Activated CD8-positive, alpha-beta memory T cell treated with anti-CD3 and anti-CD28 coated beads, Interleukin-2, amount 50 U/mL, for 24 hours (primary cell): ENCODE results near the gene FAM107B.

Experiments used
- DNase-seq: peaks from one replicate; pipeline ENCODE4 v3.0.0-alpha.2; 2020; ENCODE audit errors: extremely low read depth

FAM107B gene

GRCh38 chr10:14535457-14536130 is 239.1 kb downstream of the FAM107B start:
- DNase-seq = no peak

GRCh38 chr10:14534152-14534551 is 240.5 kb downstream of the FAM107B start:
- DNase-seq = no peak

DNA sequence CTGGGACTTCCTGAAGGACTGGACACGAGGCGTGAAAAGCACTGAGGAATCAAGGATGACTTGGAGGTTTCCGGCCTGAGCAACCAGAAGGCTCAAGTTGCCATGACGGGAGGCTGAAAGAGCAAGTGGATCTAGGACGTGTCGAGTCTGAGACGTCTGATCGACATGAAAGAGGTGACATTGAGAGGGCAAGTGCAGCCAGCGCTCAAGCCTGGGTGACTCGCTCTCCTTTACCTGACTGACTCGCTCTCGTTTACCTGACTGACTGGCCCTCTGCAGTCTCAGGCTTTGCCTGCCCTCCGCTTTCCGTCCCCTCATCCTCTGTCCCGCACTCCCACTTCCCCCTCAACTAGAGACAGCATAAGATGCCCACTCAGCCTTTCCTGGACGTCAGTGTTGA is 241.4 kb downstream of the FAM107B start:
- DNase-seq = no peak

DNA sequence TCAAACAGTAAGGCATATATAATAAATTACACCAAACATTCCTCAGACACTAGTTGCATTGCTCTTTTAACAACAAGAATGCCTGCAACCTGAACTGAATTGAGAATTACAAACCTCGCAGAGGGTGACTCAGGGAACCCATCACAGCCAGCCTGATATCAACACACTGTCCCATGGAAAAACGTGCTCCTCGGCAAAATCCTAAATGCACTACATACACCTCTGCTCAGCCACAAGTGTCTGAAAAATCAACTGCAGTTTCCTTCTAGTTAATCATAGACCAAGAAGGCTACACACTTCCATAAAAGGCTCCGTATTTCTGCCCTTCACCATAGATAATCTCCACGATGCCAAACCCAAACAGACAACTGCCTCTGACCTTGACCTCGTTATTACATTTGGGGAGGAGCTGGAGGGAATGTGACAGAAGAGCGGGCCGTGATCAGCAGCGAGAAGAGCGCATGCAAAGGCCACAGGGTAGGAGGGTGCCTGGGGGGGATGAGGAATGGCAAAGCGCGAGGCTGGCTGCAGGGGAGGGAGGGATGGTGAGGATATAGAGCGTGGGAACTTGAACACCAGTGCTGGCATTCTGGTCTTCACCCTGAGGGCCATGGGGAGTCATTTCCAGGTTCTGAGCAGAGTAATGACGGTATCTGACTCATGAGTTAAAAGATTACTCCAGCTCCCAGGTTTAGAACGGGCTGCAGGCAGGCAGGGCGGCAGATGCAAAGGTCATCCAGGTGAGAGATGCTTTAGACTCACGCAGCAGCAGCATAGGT is 242.0 kb downstream of the FAM107B start:
- no peak for DNase-seq

- DNase-seq = no peak
Measured at GRCh38 chr10:14531974-14532373, 242.7 kb downstream of the FAM107B start.

- DNase-seq = no peak
Measured at GRCh38 chr10:14530465-14530864, 244.2 kb downstream of the FAM107B start.

- no peak for DNase-seq
Measured at GRCh38 chr10:14529351-14529750, 245.3 kb downstream of the FAM107B start.

DNA sequence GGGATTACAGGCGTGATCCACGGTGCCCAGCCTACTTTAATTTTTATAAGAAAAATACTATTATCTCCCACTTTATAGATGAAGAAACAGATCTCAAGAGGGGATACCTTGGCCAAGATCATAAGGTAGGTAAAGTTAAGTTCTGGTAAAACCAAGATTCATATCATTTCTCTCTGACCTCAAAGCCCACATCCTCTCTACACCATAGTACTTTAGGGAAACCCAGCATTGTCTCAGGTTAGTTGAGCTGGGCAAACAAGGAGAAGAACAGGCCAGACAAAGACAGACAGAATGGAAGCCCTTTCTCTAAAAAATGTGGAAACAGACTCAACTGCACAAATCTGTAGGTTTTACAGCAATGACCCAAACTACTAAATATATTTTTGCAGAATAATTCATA is 246.2 kb downstream of the FAM107B start:
- no peak for DNase-seq

DNA sequence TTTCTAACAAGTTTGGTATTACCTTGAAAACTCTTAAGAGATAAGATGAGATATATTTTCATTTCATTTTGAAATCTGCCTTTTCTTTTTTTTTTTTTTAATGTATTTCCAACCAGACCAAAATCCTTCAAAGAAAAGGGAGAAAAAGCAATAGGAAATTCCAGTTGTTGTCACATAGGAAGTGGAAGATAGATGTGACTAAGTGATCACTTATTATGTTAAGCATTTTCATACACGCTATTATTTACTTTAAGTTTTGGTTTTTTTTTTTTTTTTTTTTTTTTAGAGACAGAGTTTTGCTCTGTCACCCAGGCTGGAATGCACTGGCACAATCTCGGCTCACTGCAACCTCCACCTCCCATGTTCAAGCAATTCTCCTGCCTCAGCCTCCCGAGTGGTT is 246.8 kb downstream of the FAM107B start:
- DNase-seq = no peak

DNA sequence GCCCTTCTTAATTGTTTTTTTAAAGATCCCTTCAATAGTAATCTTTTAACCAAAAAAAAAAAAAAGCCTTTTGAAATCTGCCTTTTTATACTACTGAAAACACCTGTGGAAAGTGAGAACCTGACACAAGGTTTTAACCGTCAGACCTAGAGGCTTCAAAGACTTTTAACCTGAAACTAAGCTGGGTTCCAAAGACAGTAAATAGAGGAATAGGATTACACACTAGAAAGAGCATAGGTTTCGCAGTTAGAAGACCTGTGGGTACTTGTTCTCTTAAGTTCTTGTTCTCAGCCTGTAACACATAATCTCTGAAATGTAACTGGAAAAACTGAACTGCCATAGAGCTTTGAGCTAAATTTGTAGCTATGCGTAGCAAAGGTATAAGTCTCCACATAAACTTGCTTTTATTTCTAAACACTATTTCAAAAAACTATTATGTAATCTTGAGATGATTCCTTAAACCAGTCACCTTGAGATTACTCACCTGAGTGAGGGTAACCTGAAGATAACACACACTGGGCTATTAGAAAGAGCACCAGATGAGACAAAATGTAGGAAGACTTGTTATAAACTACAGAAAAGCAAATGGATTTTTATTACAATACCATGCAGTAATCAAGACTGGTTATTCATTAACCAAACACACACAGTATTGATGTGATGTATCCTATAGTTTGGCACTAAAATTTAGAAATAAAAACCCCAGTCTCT is 247.4 kb downstream of the FAM107B start:
- DNase-seq = no peak

DNA sequence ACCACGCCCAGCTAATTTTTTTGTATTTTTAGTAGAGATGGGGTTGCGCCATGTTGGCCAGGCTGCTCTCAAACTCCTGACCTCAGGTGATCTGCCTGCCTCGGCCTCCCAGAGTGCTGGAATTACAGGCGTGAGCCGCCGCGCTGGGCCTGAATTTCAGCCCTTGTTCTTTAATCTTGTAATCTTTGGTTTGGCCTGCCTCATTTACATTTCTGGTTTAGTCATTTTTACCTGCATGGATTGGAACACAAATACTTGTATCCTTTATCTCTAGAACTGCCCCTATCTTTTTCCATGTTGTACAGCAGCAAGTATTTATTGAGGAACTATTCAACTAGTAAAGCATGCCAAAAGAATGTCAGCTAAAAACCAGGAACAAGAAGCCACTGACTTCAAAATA is 248.4 kb downstream of the FAM107B start:
- DNase-seq = no peak

DNA sequence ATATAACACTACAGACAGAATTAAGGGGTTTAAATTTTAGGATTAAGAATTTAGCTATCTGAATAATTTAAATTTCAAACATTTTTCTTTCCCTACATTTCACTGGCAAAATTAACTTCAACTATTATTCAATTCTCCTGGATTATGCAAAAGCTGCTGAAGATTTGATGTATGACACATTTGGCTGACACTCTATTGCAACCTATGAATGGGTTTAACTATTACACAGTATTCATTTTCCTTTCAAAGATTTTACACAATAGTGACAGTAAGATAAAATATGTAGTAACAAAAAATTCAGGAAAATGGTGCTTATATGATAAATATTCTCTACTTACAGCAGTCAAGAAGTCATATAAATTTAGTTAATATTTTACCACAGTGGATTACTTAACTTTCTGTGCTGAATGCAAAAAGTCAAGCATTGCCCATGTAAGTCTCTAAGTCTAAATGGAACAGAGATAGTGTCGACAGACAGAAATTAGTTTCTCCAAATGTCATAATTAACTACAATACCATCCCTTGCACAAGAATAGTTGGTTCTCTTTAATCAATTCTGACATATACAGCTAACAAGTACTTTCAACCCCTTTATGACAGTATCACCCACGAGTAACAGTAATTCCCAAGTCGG is 249.9 kb downstream of the FAM107B start:
- DNase-seq = no peak

GRCh38 chr10:14523286-14523685 is 251.4 kb downstream of the FAM107B start:
- DNase-seq = no peak

DNA sequence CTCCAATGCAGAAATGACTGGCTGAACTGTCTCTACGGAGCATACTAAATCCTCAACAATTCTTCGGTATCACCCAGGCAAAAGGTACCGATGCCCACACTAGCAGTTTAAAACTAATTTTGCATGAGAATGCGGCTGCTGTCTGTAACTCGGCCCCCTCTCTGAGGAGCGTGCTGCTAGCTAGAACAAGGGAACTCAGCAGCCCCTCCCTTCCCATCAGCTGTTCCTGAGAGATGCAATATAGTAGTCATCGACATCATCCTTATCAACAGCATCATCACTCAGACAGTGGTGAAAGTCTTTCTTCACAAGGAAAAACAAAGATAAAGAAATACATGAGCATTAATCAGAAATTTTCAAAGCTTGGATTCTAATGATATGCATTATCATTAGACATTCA is 254.9 kb downstream of the FAM107B start:
- no peak for DNase-seq

DNA sequence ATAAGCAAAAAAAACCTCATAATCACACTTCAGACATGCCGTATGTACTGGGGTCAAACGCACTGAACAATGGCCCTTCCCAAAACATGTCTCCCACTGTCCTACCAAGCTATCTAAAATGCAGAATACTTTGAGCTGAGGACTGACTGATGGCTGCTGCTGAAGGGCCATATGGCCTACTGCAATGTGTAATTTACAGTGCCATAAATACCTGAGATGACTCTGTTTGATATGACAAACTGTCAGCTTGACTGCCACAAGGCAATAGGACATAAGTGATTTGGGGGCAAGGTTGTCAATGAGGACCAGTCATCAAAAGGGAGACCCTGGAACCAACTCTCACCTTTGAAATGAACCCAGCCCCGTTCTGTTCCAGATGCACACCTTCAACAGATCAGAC is 256.5 kb downstream of the FAM107B start:
- DNase-seq = no peak

DNA sequence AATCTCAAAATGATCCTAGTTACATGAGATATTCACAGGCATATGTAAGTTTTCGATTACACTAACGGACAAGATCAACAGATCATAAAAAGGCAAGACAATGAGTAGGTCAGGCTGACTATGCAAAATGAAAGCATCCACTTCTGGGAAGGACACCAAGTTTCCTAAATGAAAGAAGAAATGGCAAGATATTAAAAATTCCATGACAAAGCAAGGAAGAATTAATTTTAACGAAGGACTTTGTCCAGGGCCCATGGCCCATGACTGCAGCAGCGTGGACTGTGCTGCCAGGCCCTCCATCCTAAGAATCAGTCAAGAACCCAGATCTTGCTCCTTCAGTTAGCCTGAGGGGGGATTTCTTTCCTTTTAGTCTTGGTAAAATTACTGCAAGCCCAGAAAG is 261.6 kb downstream of the FAM107B start:
- DNase-seq = no peak

DNA sequence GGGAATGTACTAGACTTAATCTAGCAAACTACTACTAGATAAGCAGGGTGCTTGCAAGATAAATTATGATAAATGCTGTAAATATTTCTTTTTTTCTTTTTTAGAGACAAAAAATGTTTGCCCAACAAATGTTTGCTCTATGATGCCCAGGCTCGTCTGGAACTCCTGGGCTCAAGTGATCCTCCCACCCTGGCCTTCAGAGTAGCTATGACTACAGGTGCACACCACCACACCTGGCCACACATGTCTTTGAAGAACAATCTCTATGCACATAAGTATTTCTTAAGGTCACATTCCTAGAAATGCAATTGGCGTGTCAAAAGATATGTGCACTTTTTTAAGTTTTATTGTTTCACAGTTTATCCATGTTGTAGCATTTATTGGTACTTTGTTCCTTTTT is 264.4 kb downstream of the FAM107B start:
- no peak for DNase-seq

DNA sequence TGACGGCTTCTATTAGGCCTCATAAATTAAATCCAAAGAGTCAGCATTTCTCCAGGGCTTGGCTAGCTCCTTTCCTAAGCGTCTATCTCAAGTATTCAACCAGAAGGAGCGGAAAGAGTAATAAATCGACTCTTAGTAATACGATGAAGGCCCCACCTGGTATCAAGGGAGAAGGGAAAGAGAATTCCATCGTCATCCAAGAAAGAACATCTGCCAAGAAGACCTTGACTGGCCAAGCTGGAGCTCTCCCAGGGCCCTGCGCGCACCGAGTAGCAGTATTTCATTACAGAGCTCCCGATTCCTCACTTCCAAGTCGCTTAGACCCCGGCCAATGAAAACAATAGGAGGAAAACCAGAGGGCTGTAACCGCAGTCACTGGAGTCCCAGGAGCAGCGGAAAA is 266.0 kb downstream of the FAM107B start:
- no peak for DNase-seq

DNA sequence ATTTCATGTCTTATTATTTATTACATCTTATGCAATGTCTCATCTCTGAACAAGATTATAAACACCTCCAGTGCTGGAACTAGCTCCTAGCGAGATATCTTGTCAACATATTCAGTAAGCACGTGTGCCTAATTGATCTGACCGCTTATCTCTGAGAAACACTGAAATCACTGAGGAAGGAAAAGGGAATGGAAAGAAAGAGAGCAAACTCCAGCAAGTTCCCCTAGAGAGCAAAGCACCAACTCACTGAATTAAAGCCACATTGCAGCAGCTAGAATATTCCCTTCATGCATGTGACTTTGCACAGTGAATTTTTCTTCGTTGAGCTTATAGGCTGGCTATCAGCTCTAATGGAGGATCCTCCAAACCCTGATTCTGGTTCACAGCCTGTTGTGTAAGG is 266.9 kb downstream of the FAM107B start:
- no peak for DNase-seq

- no peak for DNase-seq
Measured at GRCh38 chr10:14507176-14507575, 267.5 kb downstream of the FAM107B start.

DNA sequence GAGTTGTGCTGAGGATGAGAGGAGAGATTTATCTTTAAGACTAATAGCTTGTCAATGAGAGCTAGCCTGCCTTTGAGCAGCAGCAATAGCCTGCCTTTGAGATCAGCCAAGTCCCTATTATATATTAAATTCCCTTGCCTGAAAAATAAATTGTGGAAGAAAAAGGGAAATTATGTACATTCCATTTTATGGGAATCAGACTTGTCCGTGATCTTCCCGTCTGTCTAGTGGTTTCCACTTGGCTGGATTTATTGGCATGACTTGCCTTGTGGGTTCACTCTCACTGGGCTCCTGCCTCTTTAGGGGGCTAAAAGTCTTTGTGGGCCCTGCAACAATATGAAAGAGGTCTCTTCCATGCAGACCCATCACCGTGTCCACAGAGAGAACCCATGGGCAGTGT is 272.3 kb downstream of the FAM107B start:
- no peak for DNase-seq

DNA sequence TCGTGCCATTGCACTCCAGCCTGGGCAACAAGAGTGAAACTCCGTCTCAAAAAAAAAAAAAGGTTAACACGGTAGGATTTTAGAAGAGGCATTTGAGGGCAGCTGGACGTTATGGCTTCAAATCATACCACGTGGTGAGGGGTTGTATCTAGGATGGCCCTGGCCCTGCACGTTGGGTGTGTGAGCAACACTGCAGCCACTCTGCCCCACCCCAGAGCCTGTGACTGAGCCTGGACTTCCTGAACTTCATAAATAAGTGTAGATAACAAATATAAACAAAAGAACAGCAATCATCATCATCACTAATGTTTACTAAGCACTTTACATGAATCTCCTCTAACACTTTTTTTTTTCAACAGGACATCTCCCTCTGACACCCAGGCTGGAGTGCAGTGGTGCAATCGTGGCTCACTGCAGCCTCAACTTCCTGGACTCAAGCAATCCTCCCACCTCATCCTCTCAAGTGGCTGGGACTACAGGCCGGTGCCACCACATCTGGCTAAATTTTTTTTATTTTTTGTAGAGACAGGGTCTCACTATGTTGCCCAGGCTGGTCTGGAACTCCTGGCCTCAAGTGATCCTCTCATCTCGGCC is 274.4 kb downstream of the FAM107B start:
- DNase-seq = no peak
